Caco-2 (cell line): ENCODE measurements around the gene PDE6G. TPM values are rescaled to one million over a fixed set of nuclear protein-coding genes. Genes with fewer than 3 reads are reported as not detected.

Experiments
- BruUV-seq: library from RNA; stranded (reverse); fragments of 400-500 nt; replicated peaks from 2 replicates; lab custom pipeline; 2021; lab: Mats Ljungman, UMichigan
- CTCF ChIA-PET: fragments of 300-600 bp; sonication (Branson Sonifier 250); formaldehyde crosslinking; loops from one replicate; lab custom pipeline; 2022; ENCODE audit warnings: antibody characterized with exemption; lab: Charles Lee
- POLR2A ChIA-PET: fragments of 300-600 bp; sonication (Branson Sonifier 250); formaldehyde crosslinking; loops from one replicate; lab custom pipeline; 2022; ENCODE audit warnings: antibody characterized with exemption; lab: Charles Lee
- DNase-seq, 2 experiments: peaks; one replicate each; pipeline versions ENCODE4 v3.0.0 to v3.0.0-alpha.2; 2020 to 2022
- H3K27me3 ChIP-seq: replicated peaks from 2 replicates; pipeline ENCODE4 v1.6.0; 2011; ENCODE audit warnings: low read length; ENCODE audit not compliant: control insufficient read depth, insufficient read depth
- H3K36me3 ChIP-seq: 2 replicates; pipeline ENCODE4 v1.5.1; 2011; ENCODE audit warnings: low read length; ENCODE audit not compliant: control insufficient read depth, insufficient read depth
- H3K4me1 ChIP-seq: fragments of 250-450 bp; sonication (Bioruptor Pico); 2 replicates; pipeline ENCODE4 v1.5.1; 2020; ENCODE audit warnings: mild to moderate bottlenecking
- H3K4me3 ChIP-seq: 2 replicates; pipeline ENCODE4 v1.5.1; 2011; ENCODE audit warnings: low read depth, mild to moderate bottlenecking, control low read depth, low read length
- H3K9me3 ChIP-seq: fragments of 250-450 bp; sonication (Bioruptor Pico); 2 replicates; pipeline ENCODE4 v1.5.1; 2020; ENCODE audit warnings: mild to moderate bottlenecking, moderate library complexity
- H3K27ac Mint-ChIP-seq: one replicate; pipeline ENCODE4 v1.8.0; 2022; ENCODE audit warnings: mixed read lengths; ENCODE audit not compliant: unreplicated experiment
- H3K27me3 Mint-ChIP-seq: one replicate; pipeline ENCODE4 v1.8.0; 2022; ENCODE audit warnings: mixed read lengths; ENCODE audit not compliant: insufficient read depth, unreplicated experiment
- H3K36me3 Mint-ChIP-seq: one replicate; pipeline ENCODE4 v1.8.0; 2022; ENCODE audit warnings: mild to moderate bottlenecking, mixed read lengths; ENCODE audit not compliant: insufficient read depth, unreplicated experiment
- H3K4me1 Mint-ChIP-seq: one replicate; pipeline ENCODE4 v1.8.0; 2022; ENCODE audit warnings: low read depth, mixed read lengths; ENCODE audit not compliant: unreplicated experiment
- H3K4me3 Mint-ChIP-seq: one replicate; pipeline ENCODE4 v1.8.0; 2022; ENCODE audit warnings: mild to moderate bottlenecking, moderate library complexity, mixed read lengths; ENCODE audit not compliant: unreplicated experiment
- H3K9me3 Mint-ChIP-seq: one replicate; pipeline ENCODE4 v1.8.0; 2022; ENCODE audit warnings: mixed read lengths; ENCODE audit not compliant: unreplicated experiment
- intact Hi-C: fragments of 100-400 bp; cut with micrococcal nuclease; formaldehyde crosslinking; loops from one replicate; pipeline ENCODE4 v1.10.0; 2022; ENCODE audit not compliant: unreplicated experiment
- total RNA-seq: library from RNA; stranded (reverse); gene quantifications from 2 replicates; pipeline ENCODE4 v1.2.3, GENCODE V29; 2022
- TF ChIP-seq, protein P1 (sequence below), 2 experiments: fragments of 200-600 bp in 1 of 2; IDR thresholded peaks; 1 replicate in 1 of 2; 2 replicates in 1 of 2; pipeline versions ENCODE4 v1.5.1 to v1.8.0; 2011 to 2022; ENCODE audit warnings: antibody characterized with exemption in 1 of 2, control low read depth in 1 of 2, inconsistent platforms in 1 of 2, low read depth in 1 of 2, low read length in 1 of 2, mild to moderate bottlenecking in 1 of 2, moderate library complexity in 1 of 2; ENCODE audit not compliant: insufficient read depth in 1 of 2, severe bottlenecking in 1 of 2, unreplicated experiment in 1 of 2

The PDE6G gene
- total RNA-seq, 1 experiment from 2014 or later: not detected

DNA sequence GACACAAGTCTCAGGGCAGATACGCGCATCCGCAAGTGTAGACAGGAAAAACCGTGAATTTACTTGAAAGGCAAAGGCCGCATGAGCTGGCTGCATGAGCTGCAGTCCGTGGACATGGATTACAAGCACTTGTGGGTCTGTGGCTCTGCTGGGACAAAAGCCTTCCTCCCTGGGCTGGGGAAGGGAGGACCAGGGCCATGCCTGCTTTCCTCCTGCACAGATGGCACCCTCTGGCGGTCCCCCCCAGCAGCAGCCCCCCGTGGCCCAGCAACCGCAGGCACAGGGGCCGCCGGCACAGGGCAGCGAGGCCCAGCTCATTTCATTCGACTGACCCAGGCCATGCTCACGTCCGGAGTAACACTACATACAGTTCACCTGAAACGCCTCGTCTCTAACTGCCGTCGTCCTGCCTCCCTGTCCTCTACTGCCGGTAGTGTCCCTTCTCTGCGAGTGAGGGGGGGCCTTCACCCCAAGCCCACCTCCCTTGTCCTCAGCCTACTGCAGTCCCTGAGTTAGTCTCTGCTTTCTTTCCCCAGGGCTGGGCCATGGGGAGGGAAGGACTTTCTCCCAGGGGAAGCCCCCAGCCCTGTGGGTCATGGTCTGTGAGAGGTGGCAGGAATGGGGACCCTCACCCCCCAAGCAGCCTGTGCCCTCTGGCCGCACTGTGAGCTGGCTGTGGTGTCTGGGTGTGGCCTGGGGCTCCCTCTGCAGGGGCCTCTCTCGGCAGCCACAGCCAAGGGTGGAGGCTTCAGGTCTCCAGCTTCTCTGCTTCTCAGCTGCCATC, 45.1 kb upstream of the PDE6G start:
- TF ChIP-seq, protein P1, sequence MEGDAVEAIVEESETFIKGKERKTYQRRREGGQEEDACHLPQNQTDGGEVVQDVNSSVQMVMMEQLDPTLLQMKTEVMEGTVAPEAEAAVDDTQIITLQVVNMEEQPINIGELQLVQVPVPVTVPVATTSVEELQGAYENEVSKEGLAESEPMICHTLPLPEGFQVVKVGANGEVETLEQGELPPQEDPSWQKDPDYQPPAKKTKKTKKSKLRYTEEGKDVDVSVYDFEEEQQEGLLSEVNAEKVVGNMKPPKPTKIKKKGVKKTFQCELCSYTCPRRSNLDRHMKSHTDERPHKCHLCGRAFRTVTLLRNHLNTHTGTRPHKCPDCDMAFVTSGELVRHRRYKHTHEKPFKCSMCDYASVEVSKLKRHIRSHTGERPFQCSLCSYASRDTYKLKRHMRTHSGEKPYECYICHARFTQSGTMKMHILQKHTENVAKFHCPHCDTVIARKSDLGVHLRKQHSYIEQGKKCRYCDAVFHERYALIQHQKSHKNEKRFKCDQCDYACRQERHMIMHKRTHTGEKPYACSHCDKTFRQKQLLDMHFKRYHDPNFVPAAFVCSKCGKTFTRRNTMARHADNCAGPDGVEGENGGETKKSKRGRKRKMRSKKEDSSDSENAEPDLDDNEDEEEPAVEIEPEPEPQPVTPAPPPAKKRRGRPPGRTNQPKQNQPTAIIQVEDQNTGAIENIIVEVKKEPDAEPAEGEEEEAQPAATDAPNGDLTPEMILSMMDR (IDR thresholded peaks at IDR 0.05; ENCODE audit: insufficient read depth in 1 of 2, low read depth in 1 of 2, low read length in 1 of 2, severe bottlenecking in 1 of 2, unreplicated experiment in 1 of 2): no peak
- Histone ChIP-seq H3K27me3 (no peaks in the 10 kb centered on the region), H3K4me3 (peak overlapping the region; percentile 86), H3K4me1 (peaks cover 18% of the 10 kb centered on the region), H3K9me3 (no peaks in the 10 kb centered on the region), H3K36me3 (peaks cover 10% of the 10 kb centered on the region)
- Mint-ChIP-seq H3K36me3 (peaks cover 99% of the 10 kb centered on the region), H3K27ac (peak overlapping the region; percentile 98), H3K27me3 (no peaks in the 10 kb centered on the region), H3K4me1 (peaks cover 23% of the 10 kb centered on the region), H3K9me3 (no peaks in the 10 kb centered on the region), H3K4me3 (peak overlapping the region; percentile 93)
- BruUV-seq: no TSS peak
- ChIA-PET POLR2A (interaction anchor here (0.5 to 3.0 kb wide), 2 partner anchors 18 to 63 kb away, joined by 3 to 45 read pairs; partner anchors contain the start of genes ARL16 and HGS), CTCF (interaction anchor here (0.5 to 1.5 kb wide), 4 partner anchors 8 to 182 kb away, joined by 3 to 5 read pairs (median 4); partner anchors contain the start of genes ARL16 and HGS)
- peak in 1 of 2 experiments; percentile 39 for DNase-seq
- intact Hi-C loops: no loop called here

DNA sequence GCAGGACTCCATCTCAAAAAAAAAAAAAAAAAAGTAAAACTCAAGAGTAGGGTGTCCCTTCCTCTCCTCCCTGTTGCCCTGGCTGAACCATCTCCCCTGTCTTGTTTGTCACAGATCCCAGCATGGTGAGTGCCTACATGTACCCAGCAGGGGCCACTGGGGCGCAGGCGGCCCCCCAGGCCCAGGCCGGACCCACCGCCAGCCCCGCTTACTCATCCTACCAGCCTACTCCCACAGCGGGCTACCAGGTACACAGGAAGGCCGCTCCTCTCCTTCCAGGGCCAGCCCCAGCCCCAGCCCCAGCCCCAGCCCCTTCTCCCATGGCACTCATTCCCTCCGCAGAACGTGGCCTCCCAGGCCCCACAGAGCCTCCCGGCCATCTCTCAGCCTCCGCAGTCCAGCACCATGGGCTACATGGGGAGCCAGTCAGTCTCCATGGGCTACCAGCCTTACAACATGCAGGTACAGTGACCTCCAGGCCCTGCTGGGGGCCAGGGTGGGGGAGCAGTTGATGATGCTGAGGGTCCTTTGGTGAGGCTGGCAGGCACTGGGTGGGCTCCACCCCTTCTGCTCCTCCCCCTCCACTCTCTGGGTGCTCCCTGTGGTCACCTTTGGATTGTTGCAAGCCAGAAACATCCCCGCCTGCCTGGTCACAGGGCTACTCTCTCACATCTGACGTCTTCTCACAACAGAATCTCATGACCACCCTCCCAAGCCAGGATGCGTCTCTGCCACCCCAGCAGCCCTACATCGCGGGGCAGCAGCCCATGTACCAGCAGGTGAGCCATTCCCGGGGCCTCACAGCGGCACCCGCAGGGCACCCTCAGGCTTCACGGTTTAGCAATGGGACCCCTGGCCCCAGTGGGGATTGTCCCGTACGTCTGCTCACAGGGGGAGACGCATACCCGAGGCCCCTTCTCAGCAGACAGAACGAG, 44.3 kb upstream of the PDE6G start:
- intact Hi-C loops: no loop called here
- H3K9me3 Mint-ChIP-seq: no peaks in the 10 kb centered on the region
- H3K4me1 ChIP-seq: peaks cover 18% of the 10 kb centered on the region
- ChIA-PET CTCF (interaction anchor here (0.9 kb wide), 1 partner anchor 181 kb away, joined by 4 read pairs; no protein-coding TSS in a partner anchor), POLR2A (interaction anchor here (0.5 to 3.0 kb wide), 2 partner anchors 17 to 62 kb away, joined by 3 to 45 read pairs; partner anchors contain the start of genes ARL16 and HGS)
- H3K9me3 ChIP-seq: no peaks in the 10 kb centered on the region
- H3K36me3 ChIP-seq: peaks cover 8% of the 10 kb centered on the region
- H3K4me3 ChIP-seq: no peak overlapping the region
- peak overlapping the region; percentile 12 for H3K27ac Mint-ChIP-seq
- no peaks in the 10 kb centered on the region for H3K27me3 ChIP-seq
- TF ChIP-seq, protein P1 (IDR thresholded peaks at IDR 0.05; ENCODE audit: insufficient read depth in 1 of 2, low read depth in 1 of 2, low read length in 1 of 2, severe bottlenecking in 1 of 2, unreplicated experiment in 1 of 2): no peak
- H3K4me1 Mint-ChIP-seq: peaks cover 23% of the 10 kb centered on the region
- no TSS peak for BruUV-seq
- no peaks in the 10 kb centered on the region for H3K27me3 Mint-ChIP-seq
- H3K4me3 Mint-ChIP-seq: peak overlapping the region; percentile 93
- H3K36me3 Mint-ChIP-seq: peaks cover 99% of the 10 kb centered on the region
- DNase-seq: no peak
